IPS-20b (cell line): Measurements from ENCODE around the gene GALNT16.
A peak's percentile ranks its signal among the peaks of the same experiment; 100 is the strongest.
"Not testable (repeated sequence)": the region's sequence is repeated elsewhere in the genome, so short reads cannot be mapped to it uniquely, and the experiment has no call there.

Source experiments
- H3K27ac ChIP-seq: one replicate; pipeline ENCODE4 v1.5.1; 2013; ENCODE audit warnings: low read length
- H3K27me3 ChIP-seq: 2 replicates; pipeline ENCODE4 v1.6.1; 2013; ENCODE audit warnings: mild to moderate bottlenecking, low read length, inconsistent platforms; ENCODE audit not compliant: insufficient read depth
- H3K36me3 ChIP-seq: 2 replicates; pipeline ENCODE4 v1.6.1; 2013; ENCODE audit warnings: low read depth, mild to moderate bottlenecking, inconsistent platforms, low read length, moderate library complexity; ENCODE audit not compliant: insufficient read depth
- H3K4me1 ChIP-seq: 2 replicates; pipeline ENCODE4 v1.6.1; 2013; ENCODE audit warnings: mild to moderate bottlenecking, control low read depth, inconsistent platforms, low read length, moderate library complexity; ENCODE audit not compliant: insufficient read depth
- H3K4me3 ChIP-seq: 2 replicates; pipeline ENCODE4 v1.5.1; 2013; ENCODE audit warnings: mild to moderate bottlenecking, low read length, inconsistent platforms
- H3K9ac ChIP-seq: 2 replicates; pipeline ENCODE4 v1.6.1; 2013; ENCODE audit warnings: low read depth, mild to moderate bottlenecking, inconsistent platforms, low read length, moderate library complexity
- H3K9me3 ChIP-seq: 2 replicates; pipeline ENCODE4 v1.6.1; 2013; ENCODE audit warnings: mild to moderate bottlenecking, low read depth, low read length, inconsistent platforms; ENCODE audit not compliant: insufficient read depth

GALNT16 gene

DNA sequence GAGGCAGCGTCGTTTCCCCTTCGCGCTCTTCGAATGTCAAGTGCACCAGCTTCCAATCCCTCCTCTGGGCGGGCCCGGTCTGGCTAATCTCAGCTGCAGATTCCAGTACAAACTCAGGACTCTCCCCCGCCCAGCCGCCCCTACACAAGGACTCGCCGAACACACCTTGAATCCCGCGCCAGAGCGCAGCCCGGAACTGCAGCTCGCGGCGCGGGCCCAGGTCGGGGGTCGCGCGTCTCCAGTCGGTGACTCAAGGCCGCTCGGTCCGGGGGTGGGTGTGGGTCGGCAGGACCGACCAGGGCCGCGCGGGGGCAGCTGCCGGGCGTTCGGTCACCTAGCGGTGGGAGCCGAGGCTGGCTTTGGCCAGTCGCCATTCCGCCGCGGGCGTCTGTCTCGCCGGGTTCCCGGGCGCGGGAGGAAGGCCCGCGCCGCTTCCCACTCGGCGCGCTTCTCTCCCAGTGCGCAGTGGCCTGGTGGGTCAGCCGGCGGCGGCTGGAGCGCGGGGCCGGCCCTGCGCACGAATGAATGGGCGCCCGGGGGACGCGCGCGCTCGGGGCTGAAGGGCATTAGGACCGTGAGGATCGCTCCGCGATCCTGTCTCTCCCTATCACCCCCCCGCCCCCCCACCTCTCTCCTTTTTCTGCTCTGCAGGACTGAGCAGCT is at the start of gene GALNT16:
GALNT16 (plus strand) TSS at position 632 of the 663 bp plus-strand sequence. CDS start 133 bp downstream, outside the sequence.
- H3K36me3 ChIP-seq: no peaks in the 10 kb centered on the region
- H3K4me3 ChIP-seq: peak within 1 kb of the TSS; percentile 72
- no peak within 1 kb of the TSS for H3K27ac ChIP-seq
- H3K9ac ChIP-seq: peak within 1 kb of the TSS; percentile 55; the same call in 1 of the 2 replicates
- H3K4me1 ChIP-seq: peaks cover 5% of the 10 kb centered on the region
- peaks cover 70% of the 10 kb centered on the region for H3K27me3 ChIP-seq
- H3K9me3 ChIP-seq: no peaks in the 10 kb centered on the region

GRCh38 chr14:69214393-69214792 is 45.6 kb upstream of the GALNT16 start:
- no peak overlapping the region for H3K27ac ChIP-seq
- H3K27me3 ChIP-seq: no peaks in the 10 kb centered on the region
- H3K4me3 ChIP-seq: no peak overlapping the region
- H3K9ac ChIP-seq: no peak overlapping the region
- no peaks in the 10 kb centered on the region for H3K4me1 ChIP-seq
- no peaks in the 10 kb centered on the region for H3K9me3 ChIP-seq
- H3K36me3 ChIP-seq: peaks cover 16% of the 10 kb centered on the region; the same call in 1 of the 2 replicates

GRCh38 chr14:69217663-69218062 is 42.3 kb upstream of the GALNT16 start:
- H3K4me1 ChIP-seq, H3K9me3 ChIP-seq, H3K27ac ChIP-seq, H3K27me3 ChIP-seq, H3K9ac ChIP-seq, H3K36me3 ChIP-seq, H3K4me3 ChIP-seq: not testable (repeated sequence)

DNA sequence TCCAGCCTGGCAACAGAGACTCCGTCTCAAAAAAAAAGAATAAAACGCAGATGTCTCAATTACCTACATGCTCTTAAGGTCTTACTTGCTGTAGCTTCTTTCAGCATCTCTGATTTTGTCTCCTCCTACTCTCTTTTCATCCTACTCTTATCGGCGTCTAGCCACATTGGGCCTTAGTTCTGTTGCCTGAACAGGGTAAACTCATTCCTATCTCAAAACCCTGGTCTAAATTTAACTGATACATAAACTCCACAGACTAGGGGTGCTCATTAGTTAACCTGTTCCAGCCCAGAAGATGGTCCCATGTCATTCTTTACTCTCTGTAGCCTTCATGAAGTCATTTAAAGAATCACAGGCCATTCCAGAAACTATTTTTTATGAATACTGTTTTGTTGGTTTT is 35.0 kb upstream of the GALNT16 start:
- peaks cover 15% of the 10 kb centered on the region for H3K36me3 ChIP-seq
- H3K4me1 ChIP-seq: peaks cover 12% of the 10 kb centered on the region
- H3K9ac ChIP-seq: no peak overlapping the region
- no peaks in the 10 kb centered on the region for H3K27me3 ChIP-seq
- no peak overlapping the region for H3K27ac ChIP-seq
- no peak overlapping the region for H3K4me3 ChIP-seq
- no peaks in the 10 kb centered on the region for H3K9me3 ChIP-seq

GRCh38 chr14:69226178-69226577 is 33.8 kb upstream of the GALNT16 start:
- H3K36me3 ChIP-seq: peaks cover 24% of the 10 kb centered on the region
- no peak overlapping the region for H3K4me3 ChIP-seq
- H3K4me1 ChIP-seq: peaks cover 12% of the 10 kb centered on the region
- no peak overlapping the region for H3K27ac ChIP-seq
- no peaks in the 10 kb centered on the region for H3K27me3 ChIP-seq
- no peaks in the 10 kb centered on the region for H3K9me3 ChIP-seq
- no peak overlapping the region for H3K9ac ChIP-seq

GRCh38 chr14:69226736-69227135 is 33.2 kb upstream of the GALNT16 start:
- Histone ChIP-seq H3K4me1 (peaks cover 12% of the 10 kb centered on the region), H3K4me3 (no peak overlapping the region), H3K27me3 (no peaks in the 10 kb centered on the region), H3K27ac (no peak overlapping the region), H3K36me3 (peaks cover 28% of the 10 kb centered on the region), H3K9ac (no peak overlapping the region), H3K9me3 (no peaks in the 10 kb centered on the region)

GRCh38 chr14:69231486-69231885 is 28.5 kb upstream of the GALNT16 start:
- H3K27ac ChIP-seq: no peak overlapping the region
- peaks cover 59% of the 10 kb centered on the region for H3K36me3 ChIP-seq
- no peak overlapping the region for H3K9ac ChIP-seq
- H3K9me3 ChIP-seq: no peaks in the 10 kb centered on the region
- H3K4me3 ChIP-seq: no peak overlapping the region
- no peaks in the 10 kb centered on the region for H3K27me3 ChIP-seq
- H3K4me1 ChIP-seq: no peaks in the 10 kb centered on the region

DNA sequence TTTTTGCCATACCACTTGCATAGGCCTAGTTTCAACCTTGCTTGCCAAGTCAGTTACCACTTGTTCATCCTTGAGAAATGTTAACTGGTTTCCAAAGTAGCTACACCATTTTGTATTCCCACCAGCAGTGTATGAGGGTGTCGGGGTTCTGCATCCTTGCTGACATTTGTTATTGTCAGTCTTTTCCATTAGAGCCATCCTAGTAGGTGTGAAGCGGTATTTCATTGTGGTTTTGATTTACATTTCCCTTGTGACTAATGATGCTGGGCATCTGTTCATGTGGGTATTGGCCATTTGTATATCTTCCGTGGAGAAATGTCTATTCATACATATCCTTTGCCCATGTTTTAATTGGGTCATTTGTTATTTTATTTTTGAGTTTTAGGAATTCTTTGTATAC is 27.6 kb upstream of the GALNT16 start:
- Histone ChIP-seq H3K27ac (no peak overlapping the region), H3K4me3 (no peak overlapping the region), H3K36me3 (peaks cover 68% of the 10 kb centered on the region), H3K9me3 (no peaks in the 10 kb centered on the region), H3K27me3 (no peaks in the 10 kb centered on the region), H3K4me1 (no peaks in the 10 kb centered on the region), H3K9ac (no peak overlapping the region)

DNA sequence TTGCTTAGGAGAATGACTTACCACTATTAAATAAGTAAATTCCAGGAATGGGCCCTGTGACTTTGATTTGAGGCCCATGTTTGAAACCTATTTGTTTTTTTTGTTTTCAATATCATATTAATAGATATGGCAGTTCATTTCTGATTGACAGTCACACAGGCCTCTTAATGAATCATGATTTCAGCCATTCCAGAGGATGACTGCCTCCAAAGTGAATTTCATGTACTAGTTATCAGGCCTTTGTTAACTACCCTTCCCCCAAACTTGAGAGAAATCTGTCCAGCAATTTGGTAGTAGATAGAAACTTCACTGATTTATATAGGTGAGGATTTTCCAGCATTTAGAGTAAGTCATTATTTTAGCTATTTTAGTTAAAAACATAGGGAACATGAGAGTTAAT is 25.9 kb upstream of the GALNT16 start:
- Histone ChIP-seq H3K27me3 (no peaks in the 10 kb centered on the region), H3K36me3 (peaks cover 72% of the 10 kb centered on the region), H3K4me1 (peaks cover 3% of the 10 kb centered on the region; the same call in 1 of the 2 replicates), H3K27ac (no peak overlapping the region), H3K9me3 (no peaks in the 10 kb centered on the region), H3K9ac (no peak overlapping the region), H3K4me3 (no peak overlapping the region)

GRCh38 chr14:69235708-69236107 is 24.2 kb upstream of the GALNT16 start:
- Histone ChIP-seq H3K36me3 (peaks cover 57% of the 10 kb centered on the region), H3K4me1 (peaks cover 4% of the 10 kb centered on the region; the same call in 1 of the 2 replicates), H3K9ac (no peak overlapping the region), H3K4me3 (no peak overlapping the region), H3K27ac (no peak overlapping the region), H3K9me3 (no peaks in the 10 kb centered on the region), H3K27me3 (no peaks in the 10 kb centered on the region)

DNA sequence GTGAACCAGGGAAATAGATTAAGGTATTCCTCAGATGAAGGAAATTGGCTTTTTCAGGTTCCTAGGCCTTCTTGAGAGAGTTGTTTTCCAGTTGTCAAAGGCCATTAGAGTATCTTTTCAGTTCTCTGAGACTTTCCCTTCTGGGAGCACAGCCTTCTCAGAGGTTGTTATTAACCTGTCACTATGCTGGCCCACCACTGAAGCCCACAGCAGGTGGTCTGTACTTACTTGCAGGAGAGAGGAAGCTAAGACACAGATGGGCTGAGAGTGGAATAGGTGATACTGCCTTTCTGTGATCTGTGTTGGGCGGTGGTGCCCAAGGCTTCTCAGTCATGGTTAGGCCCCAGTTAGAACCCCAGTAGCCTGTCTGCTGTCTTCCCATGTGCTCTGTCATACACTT is 22.8 kb upstream of the GALNT16 start:
- no peak overlapping the region for H3K27ac ChIP-seq
- no peak overlapping the region for H3K9ac ChIP-seq
- H3K27me3 ChIP-seq: no peaks in the 10 kb centered on the region
- H3K9me3 ChIP-seq: no peaks in the 10 kb centered on the region
- peaks cover 4% of the 10 kb centered on the region; the same call in 1 of the 2 replicates for H3K4me1 ChIP-seq
- H3K4me3 ChIP-seq: no peak overlapping the region
- H3K36me3 ChIP-seq: peaks cover 55% of the 10 kb centered on the region

DNA sequence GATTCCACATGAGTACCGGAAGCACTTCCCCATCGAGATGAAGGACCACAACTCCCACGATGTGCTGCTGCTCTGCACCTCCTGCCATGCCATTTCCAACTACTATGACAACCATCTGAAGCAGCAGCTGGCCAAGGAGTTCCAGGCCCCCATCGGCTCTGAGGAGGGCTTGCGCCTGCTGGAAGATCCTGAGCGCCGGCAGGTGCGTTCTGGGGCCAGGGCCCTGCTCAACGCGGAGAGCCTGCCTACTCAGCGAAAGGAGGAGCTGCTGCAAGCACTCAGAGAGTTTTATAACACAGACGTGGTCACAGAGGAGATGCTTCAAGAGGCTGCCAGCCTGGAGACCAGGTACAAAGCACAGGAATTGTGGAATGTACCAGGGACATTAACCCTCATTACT is 22.4 kb upstream of the GALNT16 start:
- H3K9me3 ChIP-seq: no peaks in the 10 kb centered on the region
- H3K4me1 ChIP-seq: peaks cover 4% of the 10 kb centered on the region; the same call in 1 of the 2 replicates
- no peaks in the 10 kb centered on the region for H3K27me3 ChIP-seq
- H3K9ac ChIP-seq: no peak overlapping the region
- no peak overlapping the region for H3K4me3 ChIP-seq
- H3K27ac ChIP-seq: no peak overlapping the region
- H3K36me3 ChIP-seq: peaks cover 51% of the 10 kb centered on the region
